Measurements from ENCODE around the gene ICOS.

Gene ICOS, protein sequence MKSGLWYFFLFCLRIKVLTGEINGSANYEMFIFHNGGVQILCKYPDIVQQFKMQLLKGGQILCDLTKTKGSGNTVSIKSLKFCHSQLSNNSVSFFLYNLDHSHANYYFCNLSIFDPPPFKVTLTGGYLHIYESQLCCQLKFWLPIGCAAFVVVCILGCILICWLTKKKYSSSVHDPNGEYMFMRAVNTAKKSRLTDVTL

GRCh38 chr2:203936535-203936934 lies at the start of gene ICOS:
TSS of gene ICOS (plus strand) at chr2:203936763. CDS start at chr2:203936815, 52 bp downstream.
- H3K4me3 ChIP-seq (ENCODE audit: low read depth, low read length), result no peak within 1 kb of the TSS

- no peak overlapping the region for H3K4me3 ChIP-seq (ENCODE audit: low read depth, low read length)
Observed at GRCh38 chr2:203887677-203888076, 48.9 kb upstream of the ICOS start.

DNA sequence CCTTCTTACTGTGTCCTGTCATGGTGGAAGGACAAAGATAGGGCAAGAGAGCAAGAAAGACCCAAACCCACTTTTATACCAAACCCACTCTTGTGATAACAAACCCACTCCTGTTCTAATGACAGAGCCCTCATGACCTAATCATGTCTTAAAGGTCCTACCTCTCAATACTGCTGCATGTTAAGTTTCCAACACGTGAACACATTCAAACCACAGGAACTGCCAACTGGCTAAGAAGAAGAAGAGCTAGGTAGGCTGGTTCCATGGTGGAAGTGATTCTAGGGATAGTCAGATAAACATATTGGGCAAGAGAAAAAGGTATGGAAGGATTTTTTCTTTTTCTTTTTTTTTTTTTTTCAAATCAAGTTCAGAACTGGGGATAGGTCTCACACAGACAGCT lies 47.0 kb upstream of the ICOS start:
- H3K4me3 ChIP-seq (ENCODE audit: low read depth, low read length), result no peak overlapping the region

- H3K4me3 ChIP-seq (ENCODE audit: low read depth, low read length), result no peak overlapping the region
Observed at GRCh38 chr2:203889944-203890343, 46.6 kb upstream of the ICOS start.

DNA sequence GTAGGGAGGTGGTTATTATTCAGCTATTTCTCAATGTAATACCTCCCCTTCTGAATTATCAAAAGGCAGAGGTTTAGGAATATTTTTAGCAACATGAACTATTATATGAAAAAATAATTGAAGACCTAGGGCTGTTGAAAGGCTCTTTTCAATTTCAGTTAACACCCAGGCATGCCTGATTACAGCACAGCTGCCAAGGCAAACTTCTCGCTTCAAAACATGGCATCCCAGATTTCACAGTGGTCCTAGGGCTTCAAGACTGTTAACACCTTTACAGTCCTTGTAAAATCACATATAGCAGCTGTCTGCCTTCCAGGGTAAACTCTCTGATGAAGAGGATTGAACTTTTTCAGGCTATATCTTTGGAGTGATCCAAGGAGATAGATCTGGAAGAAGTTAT lies 45.8 kb upstream of the ICOS start:
- H3K4me3 ChIP-seq (ENCODE audit: low read depth, low read length), result no peak overlapping the region

DNA sequence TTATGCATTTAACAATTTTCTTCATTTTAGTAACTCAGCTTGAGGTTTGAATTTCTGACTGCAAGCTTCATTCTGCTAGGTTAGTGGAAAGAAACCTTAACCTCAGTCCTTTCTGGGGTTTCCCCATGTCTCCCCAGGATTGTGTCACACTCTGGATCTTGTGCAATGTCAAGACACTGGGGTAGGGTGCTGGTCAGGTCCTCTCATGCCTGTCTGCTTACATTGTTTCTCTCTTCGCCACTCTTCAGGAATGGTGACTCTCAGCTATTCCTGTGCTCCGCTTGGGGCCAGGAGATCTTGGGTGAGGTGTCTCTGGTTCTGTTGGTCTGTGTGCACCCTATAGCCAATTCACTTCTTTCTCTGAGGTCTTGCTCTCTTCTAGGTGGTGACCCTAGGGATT lies 45.1 kb upstream of the ICOS start:
- H3K4me3 ChIP-seq (ENCODE audit: low read depth, low read length), result no peak overlapping the region

- no peak overlapping the region for H3K4me3 ChIP-seq (ENCODE audit: low read depth, low read length)
Observed at GRCh38 chr2:203892207-203892606, 44.4 kb upstream of the ICOS start.

DNA sequence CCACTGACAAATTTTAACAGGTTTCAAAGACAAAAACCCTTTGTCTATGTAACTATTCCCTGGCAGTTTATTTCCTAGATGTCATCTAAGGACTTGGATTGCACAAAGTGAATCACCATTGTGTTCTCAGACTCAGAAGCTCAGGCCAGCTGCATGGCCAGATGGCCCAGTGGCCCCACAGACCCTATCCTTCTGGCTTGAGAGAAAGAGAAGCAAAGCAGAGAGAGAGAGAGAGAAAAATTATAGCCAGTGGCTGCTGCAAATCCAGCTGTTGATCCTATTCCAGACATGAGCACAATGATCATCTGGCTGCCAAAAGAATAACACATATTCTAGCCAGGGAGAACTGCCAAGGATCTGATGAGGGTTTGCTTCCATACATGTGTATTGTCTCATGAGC lies 43.2 kb upstream of the ICOS start:
- H3K4me3 ChIP-seq (ENCODE audit: low read depth, low read length), result no peak overlapping the region

DNA sequence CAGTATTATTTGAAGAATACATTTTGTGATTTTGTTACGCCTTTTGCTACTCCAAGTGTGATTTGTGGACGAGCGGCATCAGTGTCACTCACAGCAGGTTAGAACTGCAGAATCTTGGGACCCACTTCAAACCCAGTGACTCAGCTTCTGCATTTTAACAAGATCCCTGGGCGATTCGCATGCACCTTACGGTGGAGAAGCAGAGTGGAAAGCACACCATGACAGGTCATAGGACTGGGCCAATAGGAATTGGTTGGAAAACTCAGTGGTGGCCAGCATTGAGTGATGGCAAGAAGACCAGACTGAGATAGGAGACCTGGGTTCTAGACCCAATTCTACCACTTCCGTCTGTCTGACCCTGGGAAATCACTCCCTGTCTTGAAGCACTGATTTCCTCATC lies 42.7 kb upstream of the ICOS start:
- no peak overlapping the region for H3K4me3 ChIP-seq (ENCODE audit: low read depth, low read length)

DNA sequence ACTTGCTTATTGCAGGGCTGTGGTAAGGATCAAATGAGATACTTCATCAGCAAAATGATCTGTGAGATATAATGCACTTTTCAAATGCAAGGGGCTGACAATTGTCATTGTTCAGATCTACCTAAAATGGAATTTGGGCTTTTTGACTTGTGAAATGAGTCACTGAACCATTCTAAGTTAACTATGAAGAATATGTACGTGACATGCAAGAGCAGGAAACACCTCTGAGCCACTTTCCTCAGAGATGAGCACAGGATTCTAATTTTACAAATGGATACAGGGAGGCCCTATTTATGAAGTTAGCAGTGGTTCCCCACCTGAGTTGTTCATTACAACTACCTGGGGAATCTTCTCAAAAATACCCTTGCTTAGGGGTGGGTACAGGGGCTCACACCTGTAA lies 42.3 kb upstream of the ICOS start:
- H3K4me3 ChIP-seq (ENCODE audit: low read depth, low read length), result no peak overlapping the region

DNA sequence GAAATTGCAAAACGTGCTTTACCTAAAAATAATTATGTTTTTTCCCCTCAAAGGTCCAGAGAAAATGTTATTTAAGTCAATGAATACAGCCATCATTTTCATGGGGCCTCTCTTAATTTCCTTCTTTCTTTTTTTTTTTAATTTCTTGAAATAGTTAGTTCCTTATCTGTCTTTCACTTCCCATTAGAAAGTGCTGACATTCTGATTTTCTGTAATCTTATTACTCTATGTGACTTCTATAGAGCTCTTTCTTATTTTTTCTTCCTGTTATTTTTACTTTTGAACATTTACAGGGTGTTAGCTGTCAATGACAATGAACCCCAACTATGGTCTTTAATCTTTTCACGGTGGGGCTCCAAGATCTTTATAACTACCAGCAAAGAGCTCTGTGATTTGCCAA lies 39.0 kb upstream of the ICOS start:
- H3K4me3 ChIP-seq (ENCODE audit: low read depth, low read length), result no peak overlapping the region

- H3K4me3 ChIP-seq (ENCODE audit: low read depth, low read length), result no peak overlapping the region
Observed at GRCh38 chr2:203898657-203899056, 37.9 kb upstream of the ICOS start.

DNA sequence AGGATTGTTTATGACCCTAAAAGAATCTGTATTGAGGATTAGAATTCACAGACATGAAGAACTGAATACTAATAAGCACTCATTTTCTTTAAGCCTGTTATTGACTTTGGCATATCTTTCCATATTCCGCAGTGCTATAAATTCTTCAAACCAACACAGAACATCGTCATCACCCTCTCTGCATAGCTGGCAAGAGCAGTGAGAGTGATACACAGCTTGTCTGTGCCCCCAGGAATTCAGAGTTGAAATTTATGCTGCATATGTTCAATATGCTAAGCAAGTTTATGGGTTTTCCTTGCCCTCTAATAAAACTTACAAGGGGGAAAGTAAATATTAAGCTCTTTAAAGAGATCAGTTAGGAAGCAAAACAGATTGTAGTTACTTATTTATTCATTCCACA lies 36.3 kb upstream of the ICOS start:
- H3K4me3 ChIP-seq (ENCODE audit: low read depth, low read length), result no peak overlapping the region

DNA sequence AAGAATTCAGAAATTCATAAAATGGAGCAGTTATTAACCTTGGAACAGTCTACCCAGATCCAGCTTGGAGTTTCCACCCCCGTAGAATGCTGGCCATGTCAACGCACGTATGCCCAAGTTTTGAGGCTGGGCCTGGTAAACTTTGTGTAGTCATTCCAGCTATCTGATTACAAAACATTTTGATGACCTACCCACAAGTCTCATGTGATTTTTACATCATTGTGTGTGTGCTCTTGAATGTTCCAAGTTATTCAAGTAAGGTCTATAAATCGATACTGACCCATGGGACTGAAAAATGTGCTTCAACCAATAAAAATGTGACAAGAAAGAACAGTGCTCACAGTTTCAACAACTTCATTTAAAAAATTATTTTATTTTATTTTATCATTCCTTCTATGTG lies 32.5 kb upstream of the ICOS start:
- H3K4me3 ChIP-seq (ENCODE audit: low read depth, low read length), result no peak overlapping the region

DNA sequence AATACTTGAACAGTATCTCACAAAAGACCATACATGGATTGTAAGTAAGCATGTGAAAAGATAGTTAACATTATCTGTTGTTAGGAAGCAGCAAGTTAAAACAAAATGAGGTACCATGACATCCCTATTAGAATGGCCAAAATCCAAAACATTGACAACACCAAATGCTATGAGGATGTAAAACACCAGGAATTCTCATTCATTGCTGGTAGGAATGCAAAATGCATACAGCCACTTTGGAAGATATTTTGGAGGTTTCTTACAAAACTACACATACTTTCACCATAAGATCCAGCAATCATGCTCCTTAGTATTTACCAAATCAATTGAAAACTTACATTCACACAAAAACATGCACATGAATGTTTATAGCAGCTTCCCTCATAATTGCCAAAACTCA lies 30.9 kb upstream of the ICOS start:
- H3K4me3 ChIP-seq (ENCODE audit: low read depth, low read length), result no peak overlapping the region

GRCh38 chr2:203908066-203908796 lies 28.3 kb upstream of the ICOS start:
- no peak overlapping the region for H3K4me3 ChIP-seq (ENCODE audit: low read depth, low read length)

GRCh38 chr2:203908797-203909185 lies 27.8 kb upstream of the ICOS start:
- H3K4me3 ChIP-seq (ENCODE audit: low read depth, low read length), result no peak overlapping the region

- no peak overlapping the region for H3K4me3 ChIP-seq (ENCODE audit: low read depth, low read length)
Observed at GRCh38 chr2:203909261-203909967, 27.1 kb upstream of the ICOS start.

- H3K4me3 ChIP-seq (ENCODE audit: low read depth, low read length), result no peak overlapping the region
Observed at GRCh38 chr2:203909974-203910373, 26.6 kb upstream of the ICOS start.

DNA sequence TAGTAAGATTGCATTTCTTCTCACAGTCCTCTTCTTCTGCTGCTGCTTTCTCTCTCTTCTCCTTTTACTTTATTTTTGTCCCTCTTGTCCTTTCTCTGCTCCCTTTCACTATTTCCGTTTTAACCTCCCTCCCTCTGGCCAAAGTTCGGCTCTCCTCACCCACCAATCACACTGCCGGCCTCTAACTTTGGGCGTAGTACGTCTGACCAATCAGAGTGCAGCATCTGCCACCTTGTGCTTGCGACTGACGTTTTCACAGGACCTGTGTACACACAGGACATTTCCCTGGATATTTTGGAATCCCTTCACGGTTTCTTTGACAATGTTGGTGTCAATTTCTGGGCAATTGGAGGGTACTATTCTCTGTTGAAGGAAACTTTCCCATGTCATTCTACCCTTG lies 22.6 kb upstream of the ICOS start:
- no peak overlapping the region for H3K4me3 ChIP-seq (ENCODE audit: low read depth, low read length)

GRCh38 chr2:203914546-203915182 lies 21.9 kb upstream of the ICOS start:
- no peak overlapping the region for H3K4me3 ChIP-seq (ENCODE audit: low read depth, low read length)

DNA sequence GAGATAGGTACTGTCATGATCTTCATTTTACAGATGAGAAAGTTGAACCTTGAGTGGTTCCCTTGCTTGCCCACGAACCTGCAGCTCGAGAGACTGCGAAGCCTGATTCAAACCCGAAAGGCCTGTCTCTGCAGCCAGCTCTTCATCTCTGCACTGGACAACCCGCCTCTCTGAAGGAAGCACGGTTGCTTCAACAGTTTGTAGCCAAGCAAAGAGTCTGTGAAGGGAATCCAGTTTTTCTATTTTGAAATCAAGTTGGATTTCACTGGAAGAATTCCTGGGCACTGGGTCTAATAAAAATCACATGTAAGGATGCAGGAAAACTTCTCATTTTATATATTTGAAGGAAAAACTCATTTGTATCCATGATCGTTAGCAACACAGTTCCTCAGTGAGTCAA lies 21.3 kb upstream of the ICOS start:
- H3K4me3 ChIP-seq (ENCODE audit: low read depth, low read length), result no peak overlapping the region

All from iPS-11a (cell line).